SK-N-SH treated with all-trans-retinoic acid at 6 μM for 48 hours (cell line): ENCODE results near the gene PEX13.
"Not testable (repeated sequence)": the region's sequence is repeated elsewhere in the genome, so short reads cannot be mapped to it uniquely, and the experiment has no call there.

Experiments used
- ATAC-seq: fragments of 200-7000 bp; cut with Tn5 transposase; 3 replicates; pipeline ENCODE4 v1.9.1; 2020; ENCODE audit warnings: mild to moderate bottlenecking, moderate library complexity
- ARNTL ChIP-seq: fragments of 450-650 bp; formaldehyde crosslinking; IDR thresholded peaks from 2 replicates; pipeline ENCODE4 v1.5.0; 2020; ENCODE audit warnings: low read depth, mild to moderate bottlenecking, moderate library complexity, borderline replicate concordance
- BACH2 ChIP-seq: fragments of 250-450 bp; sonication (Bioruptor Pico); IDR thresholded peaks from 2 replicates; pipeline ENCODE4 v1.9.0; 2021; ENCODE audit warnings: mild to moderate bottlenecking, borderline replicate concordance
- CSDC2 ChIP-seq: fragments of 250-450 bp; sonication (Bioruptor Pico); IDR thresholded peaks from 2 replicates; pipeline ENCODE4 v1.5.0; 2020; ENCODE audit warnings: mild to moderate bottlenecking, moderate library complexity
- CSRNP3 ChIP-seq: fragments of 250-450 bp; sonication (Bioruptor Pico); IDR thresholded peaks from 2 replicates; pipeline ENCODE4 v1.5.1; 2021; ENCODE audit warnings: mild to moderate bottlenecking, moderate library complexity
- ESRRG ChIP-seq: fragments of 250-450 bp; sonication (Bioruptor Pico); IDR thresholded peaks from 2 replicates; pipeline ENCODE4 v1.6.1; 2021; ENCODE audit warnings: mild to moderate bottlenecking
- GLIS3 ChIP-seq: fragments of 250-450 bp; sonication (Bioruptor Pico); IDR thresholded peaks from 2 replicates; pipeline ENCODE4 v1.5.0; 2020; ENCODE audit warnings: mild to moderate bottlenecking, moderate library complexity
- ISL1 ChIP-seq: fragments of 250-450 bp; sonication (Bioruptor Pico); IDR thresholded peaks from 2 replicates; pipeline ENCODE4 v2.1.2; 2022; ENCODE audit warnings: mild to moderate bottlenecking, moderate library complexity
- OSR1 ChIP-seq: fragments of 250-450 bp; sonication (Bioruptor Pico); IDR thresholded peaks from 2 replicates; pipeline ENCODE4 v1.8.0; 2022; ENCODE audit warnings: moderate library complexity, mild to moderate bottlenecking, inconsistent platforms
- PATZ1 ChIP-seq: fragments of 250-450 bp; sonication (Bioruptor Pico); IDR thresholded peaks from 2 replicates; pipeline ENCODE4 v1.8.0; 2020; ENCODE audit warnings: mild to moderate bottlenecking, moderate library complexity, borderline replicate concordance
- POU6F1 ChIP-seq: fragments of 250-450 bp; sonication (Bioruptor Pico); IDR thresholded peaks from 2 replicates; pipeline ENCODE4 v1.8.0; 2021; ENCODE audit warnings: low read depth, mild to moderate bottlenecking, moderate library complexity, borderline replicate concordance
- PPARA ChIP-seq: fragments of 250-450 bp; sonication (Bioruptor Pico); IDR thresholded peaks from 2 replicates; pipeline ENCODE4 v1.5.0; 2020; ENCODE audit warnings: mild to moderate bottlenecking, borderline replicate concordance
- RARB ChIP-seq: fragments of 250-450 bp; sonication (Bioruptor Pico); IDR thresholded peaks from 2 replicates; pipeline ENCODE4 v1.8.0; 2021; ENCODE audit warnings: mild to moderate bottlenecking, moderate library complexity
- SNAI2 ChIP-seq: fragments of 250-450 bp; sonication (Bioruptor Pico); IDR thresholded peaks from 2 replicates; pipeline ENCODE4 v1.5.0; 2020; ENCODE audit warnings: mild to moderate bottlenecking, moderate library complexity
- TCF4 ChIP-seq: fragments of 250-450 bp; sonication (Bioruptor Pico); IDR thresholded peaks from 2 replicates; pipeline ENCODE4 v1.8.0; 2021; ENCODE audit warnings: mild to moderate bottlenecking, moderate library complexity, borderline replicate concordance
- TOX ChIP-seq: fragments of 250-450 bp; sonication (Bioruptor Pico); IDR thresholded peaks from 2 replicates; pipeline ENCODE4 v1.8.0; 2021; ENCODE audit warnings: mild to moderate bottlenecking, moderate library complexity, borderline replicate concordance
- TSHZ2 ChIP-seq: fragments of 250-450 bp; sonication (Bioruptor Pico); IDR thresholded peaks from 2 replicates; pipeline ENCODE4 v1.5.0; 2020; ENCODE audit warnings: mild to moderate bottlenecking, moderate library complexity
- ZC3H10 ChIP-seq: fragments of 250-450 bp; sonication (Bioruptor Pico); IDR thresholded peaks from 2 replicates; pipeline ENCODE4 v1.5.1; 2021; ENCODE audit warnings: mild to moderate bottlenecking, moderate library complexity
- ZFP3 ChIP-seq: fragments of 250-450 bp; sonication (Bioruptor Pico); IDR thresholded peaks from 2 replicates; pipeline ENCODE4 v1.5.0; 2020; ENCODE audit warnings: mild to moderate bottlenecking, moderate library complexity
- ZFP30 ChIP-seq: fragments of 450-650 bp; formaldehyde crosslinking; IDR thresholded peaks from 2 replicates; pipeline ENCODE4 v1.5.0; 2022; ENCODE audit warnings: mild to moderate bottlenecking, moderate library complexity
- ZNF565 ChIP-seq: fragments of 450-650 bp; formaldehyde crosslinking; conservative IDR thresholded peaks from 2 replicates; pipeline ENCODE4 v1.5.0; 2020; ENCODE audit warnings: low read depth, mild to moderate bottlenecking, moderate library complexity
- ZNF70 ChIP-seq: fragments of 450-650 bp; formaldehyde crosslinking; IDR thresholded peaks from 2 replicates; pipeline ENCODE4 v1.5.0; 2020; ENCODE audit warnings: mild to moderate bottlenecking, moderate library complexity
- ZNF8 ChIP-seq: fragments of 450-650 bp; formaldehyde crosslinking; IDR thresholded peaks from 2 replicates; pipeline ENCODE4 v1.5.0; 2020; ENCODE audit warnings: mild to moderate bottlenecking, moderate library complexity

PEX13 gene

GRCh38 chr2:60977562-60977895, 40.0 kb upstream of the PEX13 start:
- ATAC-seq, result no peak
- TF ChIP-seq OSR1 (CRISPR knock-in tag) (no peak), ZNF8 (no peak), ARNTL (CRISPR knock-in tag) (no peak), CSDC2 (CRISPR knock-in tag) (no peak), ISL1 (CRISPR knock-in tag) (no peak)

GRCh38 chr2:60979231-60979630, 38.3 kb upstream of the PEX13 start:
- ATAC-seq, result no peak
- TF ChIP-seq GLIS3 (CRISPR knock-in tag) (no peak), CSDC2 (CRISPR knock-in tag) (no peak), OSR1 (CRISPR knock-in tag) (no peak), TCF4 (CRISPR knock-in tag) (no peak), ZNF70 (CRISPR knock-in tag) (no peak), SNAI2 (CRISPR knock-in tag) (no peak), ZC3H10 (CRISPR knock-in tag) (no peak), CSRNP3 (CRISPR knock-in tag) (no peak), PATZ1 (CRISPR knock-in tag) (no peak), ZNF8 (no peak), ZFP3 (CRISPR knock-in tag) (no peak), ZNF565 (CRISPR knock-in tag) (no peak)

- no peak for TF ChIP-seq OSR1 (CRISPR knock-in tag)
- TF ChIP-seq PPARA (CRISPR knock-in tag), result no peak
- TF ChIP-seq CSRNP3 (CRISPR knock-in tag), result no peak
- TF ChIP-seq GLIS3 (CRISPR knock-in tag), result no peak
- no peak for TF ChIP-seq ISL1 (CRISPR knock-in tag)
- no peak for TF ChIP-seq POU6F1 (CRISPR knock-in tag)
- TF ChIP-seq ZNF565 (CRISPR knock-in tag), result no peak
- no peak for TF ChIP-seq ZC3H10 (CRISPR knock-in tag)
- TF ChIP-seq SNAI2 (CRISPR knock-in tag), result no peak
- no peak for TF ChIP-seq ZFP30 (CRISPR knock-in tag)
- no peak for TF ChIP-seq ZNF70 (CRISPR knock-in tag)
- TF ChIP-seq TOX, result no peak
- TF ChIP-seq ESRRG (CRISPR knock-in tag), result no peak
- no peak for TF ChIP-seq CSDC2 (CRISPR knock-in tag)
- TF ChIP-seq ZFP3 (CRISPR knock-in tag), result no peak
- TF ChIP-seq ZNF8, result no peak
- TF ChIP-seq BACH2 (CRISPR knock-in tag), result no peak
- TF ChIP-seq RARB (CRISPR knock-in tag), result no peak
- TF ChIP-seq TSHZ2 (CRISPR knock-in tag), result no peak
- TF ChIP-seq ARNTL (CRISPR knock-in tag), result no peak
- no peak for ATAC-seq
Observed at GRCh38 chr2:60980071-60980815, 37.3 kb upstream of the PEX13 start.

- ATAC-seq, result not testable (repeated sequence)
Observed at GRCh38 chr2:60982066-60982465, 35.5 kb upstream of the PEX13 start.
